HepG2 (cell line): Measurements from ENCODE around the gene LSM2. TPM values are rescaled to one million over a fixed set of nuclear protein-coding genes. Genes with fewer than 3 reads are reported as not detected.
A peak's percentile ranks its signal among the peaks of the same experiment; 100 is the strongest.

Experiments used
- AGO2 ChIP-seq: fragments of 200-400 bp; formaldehyde crosslinking; optimal IDR thresholded peaks from 2 replicates; pipeline ENCODE3; 2017; ENCODE audit warnings: mild to moderate bottlenecking, low read depth, low read length, moderate library complexity
- AHR ChIP-seq: IDR thresholded peaks from 2 replicates; pipeline ENCODE4 v1.6.1; 2018; ENCODE audit warnings: missing genetic modification reagents, missing compliant biosample characterization
- CERS6 ChIP-seq: sonication (generic); formaldehyde crosslinking; IDR thresholded peaks from 2 replicates; pipeline ENCODE4 v1.5.0; 2020; ENCODE audit warnings: missing genetic modification reagents
- DMAP1 ChIP-seq: IDR thresholded peaks from 2 replicates; pipeline ENCODE4 v1.6.1; 2016
- HNRNPK ChIP-seq: fragments of 200-400 bp; formaldehyde crosslinking; IDR thresholded peaks from 2 replicates; pipeline ENCODE4 v1.6.1; 2018; ENCODE audit warnings: low read length, low read depth, moderate library complexity, mild to moderate bottlenecking; ENCODE audit not compliant: poor library complexity, severe bottlenecking
- MXD3 ChIP-seq: IDR thresholded peaks from 2 replicates; pipeline ENCODE4 v1.6.1; 2016; ENCODE audit warnings: mild to moderate bottlenecking, missing biosample characterization, missing genetic modification reagents
- NFATC3 ChIP-seq: sonication (generic); formaldehyde crosslinking; IDR thresholded peaks from 2 replicates; pipeline ENCODE4 v1.5.1; 2020; ENCODE audit warnings: mild to moderate bottlenecking, missing genetic modification reagents
- NR3C1 ChIP-seq: sonication (generic); formaldehyde crosslinking; IDR thresholded peaks from 2 replicates; pipeline ENCODE4 v1.4.0; 2020; ENCODE audit warnings: missing genetic modification reagents
- PBX3 ChIP-seq: sonication (generic); formaldehyde crosslinking; IDR thresholded peaks from 2 replicates; pipeline ENCODE4 v1.8.1; 2023; ENCODE audit warnings: missing genetic modification reagents, inconsistent platforms, borderline replicate concordance
- PLRG1 ChIP-seq: fragments of 450-650 bp; conservative IDR thresholded peaks from 2 replicates; pipeline ENCODE4 v1.6.1; 2016
- PRDM15 ChIP-seq: sonication (generic); formaldehyde crosslinking; IDR thresholded peaks from 2 replicates; pipeline ENCODE4 v1.4.0; 2020; ENCODE audit warnings: missing genetic modification reagents
- SALL1 ChIP-seq: sonication (generic); formaldehyde crosslinking; IDR thresholded peaks from 2 replicates; pipeline ENCODE4 v1.8.0; 2022; ENCODE audit warnings: mild to moderate bottlenecking, missing genetic modification reagents
- TFE3 ChIP-seq: IDR thresholded peaks from 2 replicates; pipeline ENCODE4 v1.6.1; 2016
- ZNF224 ChIP-seq: sonication (generic); formaldehyde crosslinking; IDR thresholded peaks from 2 replicates; pipeline ENCODE4 v1.5.0; 2020; ENCODE audit warnings: mild to moderate bottlenecking, missing genetic modification reagents
- ZNF260 ChIP-seq: sonication (generic); formaldehyde crosslinking; IDR thresholded peaks from 2 replicates; pipeline ENCODE4 v1.4.0; 2020; ENCODE audit warnings: missing genetic modification reagents, low read depth, mild to moderate bottlenecking, borderline replicate concordance
- ZNF30 ChIP-seq: sonication (generic); formaldehyde crosslinking; IDR thresholded peaks from 2 replicates; pipeline ENCODE4 v1.5.0; 2020; ENCODE audit warnings: mild to moderate bottlenecking, missing genetic modification reagents
- ZNF331 ChIP-seq: sonication (generic); formaldehyde crosslinking; IDR thresholded peaks from 2 replicates; pipeline ENCODE4 v1.4.0; 2020; ENCODE audit warnings: missing genetic modification reagents
- ZNF460 ChIP-seq: sonication (generic); formaldehyde crosslinking; IDR thresholded peaks from 2 replicates; pipeline ENCODE4 v1.5.1; 2020; ENCODE audit warnings: missing genetic modification reagents, mild to moderate bottlenecking, borderline replicate concordance
- ZNF678 ChIP-seq: sonication (generic); formaldehyde crosslinking; IDR thresholded peaks from 2 replicates; pipeline ENCODE4 v1.4.0; 2020; ENCODE audit warnings: mild to moderate bottlenecking, missing genetic modification reagents
- polyA plus RNA-seq, 8 experiments: library from polyadenylated mRNA; depleted of rRNA in 3 of 8; stranded (reverse) in 7 of 8; unstranded in 1 of 8; fragments of >200 nt; fragmentation: Illumina TruSeq in 4 of 8; extraction: Trizol in 4 of 8; gene quantifications; 2 replicates each; pipeline versions ENCODE4 v1.2.1 to v1.2.3, GENCODE V29; 2011 to 2016; ENCODE audit warnings: low read depth in 4 of 8, missing spikeins in 1 of 8, mixed read lengths in 1 of 8; ENCODE audit not compliant: insufficient read depth in 1 of 8
- total RNA-seq, 5 experiments: library from RNA; depleted of rRNA; stranded (reverse); fragments of >200 nt; fragmentation: Illumina TruSeq; extraction: Trizol; gene quantifications; 2 replicates each; pipeline ENCODE4 v1.2.3, GENCODE V29; 2016; ENCODE audit warnings: low read depth in 1 of 5
- TF ChIP-seq, protein P1 (sequence below): sonication (generic); formaldehyde crosslinking; IDR thresholded peaks from 2 replicates; pipeline ENCODE4 v1.4.0; 2020; ENCODE audit warnings: low read depth, mild to moderate bottlenecking, missing genetic modification reagents

The LSM2 gene
- total and polyA plus RNA-seq, 2 of the 13 experiments (the other 11 are each of a cell fraction or from before 2014, with no cell fraction given) = 69.4 to 90.5 TPM

GRCh38 chr6:31827286-31828079 is 20.7 kb upstream of the LSM2 start, which contains the start of gene HSPA1B (continued):
- TF ChIP-seq, protein P1, sequence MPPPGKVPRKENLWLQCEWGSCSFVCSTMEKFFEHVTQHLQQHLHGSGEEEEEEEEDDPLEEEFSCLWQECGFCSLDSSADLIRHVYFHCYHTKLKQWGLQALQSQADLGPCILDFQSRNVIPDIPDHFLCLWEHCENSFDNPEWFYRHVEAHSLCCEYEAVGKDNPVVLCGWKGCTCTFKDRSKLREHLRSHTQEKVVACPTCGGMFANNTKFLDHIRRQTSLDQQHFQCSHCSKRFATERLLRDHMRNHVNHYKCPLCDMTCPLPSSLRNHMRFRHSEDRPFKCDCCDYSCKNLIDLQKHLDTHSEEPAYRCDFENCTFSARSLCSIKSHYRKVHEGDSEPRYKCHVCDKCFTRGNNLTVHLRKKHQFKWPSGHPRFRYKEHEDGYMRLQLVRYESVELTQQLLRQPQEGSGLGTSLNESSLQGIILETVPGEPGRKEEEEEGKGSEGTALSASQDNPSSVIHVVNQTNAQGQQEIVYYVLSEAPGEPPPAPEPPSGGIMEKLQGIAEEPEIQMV (CRISPR knock-in tag) = no peak; the same call in 1 of the 2 replicates
- peak; percentile 70 for TF ChIP-seq TFE3 (CRISPR knock-in tag)
- TF ChIP-seq PBX3 (CRISPR knock-in tag) = no peak
- no peak for TF ChIP-seq ZNF30 (CRISPR knock-in tag)
- 0 out of 2 replicates have a peak, but pooled peaks have one; percentile 56 for TF ChIP-seq ZNF678 (CRISPR knock-in tag)
- peak; percentile 81; the same call in 1 of the 2 replicates for TF ChIP-seq DMAP1 (CRISPR knock-in tag)
- TF ChIP-seq ZNF460 (CRISPR knock-in tag) = no peak
- TF ChIP-seq AHR (CRISPR knock-in tag) = peak; percentile 93
- TF ChIP-seq PRDM15 (CRISPR knock-in tag) = 0 out of 2 replicates have a peak, but pooled peaks have one; percentile 33
- 0 out of 2 replicates have a peak, but pooled peaks have one; percentile 56 for TF ChIP-seq NR3C1
- peak; percentile 89 for TF ChIP-seq AGO2
- peak; percentile 91; the same call in 1 of the 2 replicates for TF ChIP-seq ZNF224 (CRISPR knock-in tag)
- no peak for TF ChIP-seq ZNF331 (CRISPR knock-in tag)
- TF ChIP-seq SALL1 (CRISPR knock-in tag) = peak; percentile 86
- TF ChIP-seq CERS6 = no peak
- no peak for TF ChIP-seq PLRG1
- no peak for TF ChIP-seq HNRNPK
- TF ChIP-seq ZNF260 = no peak
- TF ChIP-seq MXD3 = peak; percentile 92
- peak; percentile 62; the same call in 1 of the 2 replicates for TF ChIP-seq NFATC3 (CRISPR knock-in tag)
